K562 (cell line): Measurements from ENCODE around the gene OPCML. TPM values are rescaled to one million over a fixed set of nuclear protein-coding genes. Genes with fewer than 3 reads are reported as not detected.

Experiments
- ATAC-seq: fragments of 200-7000 bp; cut with Tn5 transposase; 3 replicates; pipeline ENCODE4 v1.9.1; 2020; ENCODE audit warnings: moderate library complexity
- BruUV-seq: library from RNA; stranded (reverse); fragments of 400-500 nt; replicated peaks from 2 replicates; lab custom pipeline; 2021; lab: Mats Ljungman, UMichigan
- CTCF ChIA-PET: fragments of 300-600 bp; formaldehyde crosslinking; extraction: SDS; loops from one replicate; lab custom pipeline; 2021; ENCODE audit warnings: low intra/inter-chr PET ratio; lab: Yijun Ruan, JAX
- POLR2A ChIA-PET: fragments of 300-600, 350-650 bp; sonication (Branson Sonifier 250); formaldehyde crosslinking; extraction: SDS; loops from one replicate; lab custom pipeline; 2021; ENCODE audit warnings: antibody characterized with exemption, inconsistent platforms; lab: Yijun Ruan, JAX
- DNase-seq, 4 experiments: peaks; one replicate each; pipeline versions ENCODE4 v3.0.0 to v3.0.0-alpha.2; 2011 to 2018; ENCODE audit warnings: low spot score in 3 of 4, mixed read lengths in 3 of 4; ENCODE audit errors: extremely low read depth in 1 of 4
- FAIRE-seq: peaks from 2 replicates; lab custom pipeline; 2011; peaks lifted over from hg19 to GRCh38; lab: Jason Lieb, UNC
- H2AFZ ChIP-seq: 2 replicates; pipeline ENCODE4 v1.6.0; 2011; ENCODE audit warnings: low read depth, low read length, control low read depth, inconsistent platforms
- H3K27ac ChIP-seq: fragments of 200-600 bp; 3 replicates; pipeline ENCODE4 v1.8.0; 2011; ENCODE audit warnings: low read depth, mild to moderate bottlenecking, control low read depth, inconsistent platforms, low read length, moderate library complexity, mixed read lengths; ENCODE audit errors: extremely low read depth
- H3K27me3 ChIP-seq, 2 experiments: fragments of 300-600 bp in 1 of 2; 2 replicates in 1 of 2; 3 replicates in 1 of 2; pipeline versions ENCODE4 v1.6.0 to v1.8.0; 2011; ENCODE audit warnings: inconsistent platforms in 2 of 2, low read length in 2 of 2, mild to moderate bottlenecking in 1 of 2, mixed read lengths in 1 of 2, moderate library complexity in 1 of 2; ENCODE audit not compliant: control insufficient read depth in 2 of 2, insufficient read depth in 2 of 2
- H3K36me3 ChIP-seq: fragments of 300-600 bp; 3 replicates; pipeline ENCODE4 v1.8.0; 2011; ENCODE audit warnings: mild to moderate bottlenecking, low read length, inconsistent platforms; ENCODE audit not compliant: control insufficient read depth, insufficient read depth
- H3K4me1 ChIP-seq, 2 experiments: fragments of 200-600 bp in 1 of 2; replicated peaks in 1 of 2; 2 replicates in 1 of 2; 3 replicates in 1 of 2; pipeline versions ENCODE4 v1.5.1 to v1.8.0; 2011; ENCODE audit warnings: inconsistent platforms in 2 of 2, low read length in 2 of 2, mild to moderate bottlenecking in 1 of 2, mixed read lengths in 1 of 2, moderate library complexity in 1 of 2; ENCODE audit not compliant: control insufficient read depth in 2 of 2, insufficient read depth in 2 of 2
- H3K4me2 ChIP-seq: 2 replicates; pipeline ENCODE4 v1.6.1; 2011; ENCODE audit warnings: low read length, control low read depth, inconsistent platforms, mixed read lengths; ENCODE audit not compliant: insufficient read depth
- H3K4me3 ChIP-seq: fragments of 200-600 bp; sonication (generic), shearing (Covaris generic); 2 replicates; pipeline ENCODE4 v1.5.1; 2016; ENCODE audit warnings: control low read depth, inconsistent platforms
- H3K79me2 ChIP-seq: fragments of 200-600 bp; 3 replicates; pipeline ENCODE4 v1.8.0; 2011; ENCODE audit warnings: low read length, inconsistent platforms; ENCODE audit not compliant: control insufficient read depth, insufficient read depth
- H3K9ac ChIP-seq, 2 experiments: 2 replicates each; pipeline versions ENCODE4 v1.6.0 to v1.6.1; 2011; ENCODE audit warnings: low read depth in 2 of 2, low read length in 2 of 2, control low read depth in 1 of 2, inconsistent platforms in 1 of 2, mild to moderate bottlenecking in 1 of 2, mixed read lengths in 1 of 2; ENCODE audit not compliant: insufficient read depth in 1 of 2
- H3K9me1 ChIP-seq: one replicate; pipeline ENCODE4 v1.6.0; 2011; ENCODE audit warnings: inconsistent platforms, mild to moderate bottlenecking, low read length, moderate library complexity; ENCODE audit not compliant: control insufficient read depth, insufficient read depth
- H3K9me3 ChIP-seq: replicated peaks from 2 replicates; pipeline ENCODE4 v1.5.1; 2011; ENCODE audit warnings: low read depth, low read length, inconsistent platforms; ENCODE audit not compliant: control insufficient read depth, insufficient read depth
- H4K20me1 ChIP-seq: replicated peaks from 2 replicates; pipeline ENCODE4 v1.6.1; 2011; ENCODE audit warnings: low read length, inconsistent platforms, mixed read lengths; ENCODE audit not compliant: control insufficient read depth, insufficient read depth
- GABPA ChIP-seq: fragments of 200-800 bp; sonication (Bioruptor generic); conservative IDR thresholded peaks from 2 replicates; pipeline ENCODE4 v1.6.1; 2016; ENCODE audit warnings: low read depth, missing genetic modification characterization, missing compliant biosample characterization
- GTF2E2 ChIP-seq: fragments of 200-800 bp; sonication (Bioruptor generic); IDR thresholded peaks from 2 replicates; pipeline ENCODE4 v1.6.1; 2016; ENCODE audit warnings: missing genetic modification characterization, missing compliant biosample characterization
- KAT7 ChIP-seq: sonication (generic); formaldehyde crosslinking; IDR thresholded peaks from 2 replicates; pipeline ENCODE4 v1.8.0; 2022; ENCODE audit warnings: missing genetic modification reagents, mild to moderate bottlenecking, borderline replicate concordance
- NONO ChIP-seq, 2 experiments: fragments of 200-400 bp in 1 of 2; fragments of 450-650 bp in 1 of 2; formaldehyde crosslinking in 1 of 2; IDR thresholded peaks; 2 replicates each; pipeline ENCODE4 v1.6.1; 2017; ENCODE audit warnings: low read depth in 2 of 2, mild to moderate bottlenecking in 2 of 2, moderate library complexity in 2 of 2, low read length in 1 of 2
- PCBP2 ChIP-seq: fragments of 200-400 bp; formaldehyde crosslinking; IDR thresholded peaks from 2 replicates; pipeline ENCODE4 v1.6.1; 2018; ENCODE audit warnings: low read length, low read depth, mild to moderate bottlenecking, moderate library complexity; ENCODE audit not compliant: poor library complexity, severe bottlenecking
- SAP30 ChIP-seq: fragments of 200-600 bp; sonication (generic); IDR thresholded peaks from 2 replicates; pipeline ENCODE4 v1.6.1; 2012; ENCODE audit warnings: borderline replicate concordance, low read depth, mild to moderate bottlenecking, moderate library complexity, low read length, control low read depth, inconsistent platforms; ENCODE audit not compliant: insufficient read depth, poor library complexity, severe bottlenecking
- SNAPC5 ChIP-seq: fragments of 250-450 bp; sonication (Bioruptor Pico); IDR thresholded peaks from 2 replicates; pipeline ENCODE4 v1.8.0; 2021; ENCODE audit warnings: moderate library complexity, mild to moderate bottlenecking, inconsistent platforms
- ZNF395 ChIP-seq: fragments of 200-800 bp; sonication (Bioruptor generic); IDR thresholded peaks from 2 replicates; pipeline ENCODE4 v1.6.1; 2017; ENCODE audit warnings: missing genetic modification characterization, missing compliant biosample characterization
- ZNF407 ChIP-seq: fragments of 450-650 bp; IDR thresholded peaks from 2 replicates; pipeline ENCODE4 v1.6.1; 2016; ENCODE audit warnings: low read depth
- WGBS: fragments of 100-300 bp; shearing (Covaris generic); methylation state at CpG from one replicate; pipeline ENCODE4 v1.1.6; 2016; ENCODE audit warnings: low coverage, mixed read lengths; ENCODE audit not compliant: insufficient coverage; ENCODE audit errors: missing lambda C conversion rate; 5-methylcytosine and 5-hydroxymethylcytosine counted together
- in situ Hi-C: fragments of 300-500 bp; cut with MboI; formaldehyde crosslinking; loops from 4 replicates; pipeline ENCODE4 v1.15.0; 2018; ENCODE audit warnings: inconsistent platforms, mixed read lengths
- intact Hi-C: fragments of 100-400 bp; cut with micrococcal nuclease; formaldehyde crosslinking; loops from 2 replicates; pipeline ENCODE4 v1.14.2; 2022
- polyA plus RNA-seq, 8 experiments: library from polyadenylated mRNA; depleted of rRNA in 4 of 8; stranded (reverse) in 5 of 8; unstranded in 3 of 8; fragments of >200 nt; fragmentation: Nextera tagmentation in 2 of 8; fragmentation: Illumina TruSeq in 1 of 8; extraction: Ambion mirVana in 2 of 8; extraction: Trizol in 1 of 8; gene quantifications; 2 replicates each; pipeline versions ENCODE4 v1.2.1 to v1.2.3, GENCODE V29; 2011 to 2014; ENCODE audit warnings: inconsistent platforms in 1 of 8, missing spikeins in 1 of 8
- total RNA-seq, 7 experiments: library from RNA; depleted of rRNA in 6 of 7; stranded (reverse); fragments of >200 nt in 6 of 7; fragmentation: Illumina TruSeq in 2 of 7; extraction: Trizol in 2 of 7; gene quantifications; 2 replicates each; pipeline versions ENCODE4 v1.2.1 to v1.2.3, GENCODE V29; 2011 to 2021; ENCODE audit warnings: low replicate concordance in 1 of 7

The OPCML gene
- total and polyA plus RNA-seq, 9 of the 15 experiments (the other 6 are each of a cell fraction or from before 2014, with no cell fraction given), result not detected

GRCh38 chr11:132408877-132409276 lies 1123.4 kb downstream of the OPCML start (continued):
- TF ChIP-seq ZNF395, result no peak
- no peak for TF ChIP-seq PCBP2
- TF ChIP-seq SNAPC5, result no peak
- no peak for TF ChIP-seq GABPA
- no peak for TF ChIP-seq GTF2E2
- TF ChIP-seq NONO (IDR thresholded peaks at IDR 0.05; ENCODE audit: low read depth in 2 of 2, low read length in 1 of 2), result no peak
- TF ChIP-seq KAT7 (CRISPR knock-in tag), result no peak

- no TSS peak for BruUV-seq
- H2AFZ ChIP-seq, result no peak overlapping the region
- H3K36me3 ChIP-seq, result no peaks in the 10 kb centered on the region
- DNase-seq (no peak), ATAC-seq (no peak), FAIRE-seq (no peak)
- H3K79me2 ChIP-seq, result no peaks in the 10 kb centered on the region
- WGBS, result 4% methylated on average over 4 of the region's 4 CpGs
- intact Hi-C loops, result no loop called here
- H3K4me1 ChIP-seq, result no peaks in the 10 kb centered on the region
- no peak overlapping the region for H3K9ac ChIP-seq
- POLR2A ChIA-PET, result no interaction called here
- in situ Hi-C loops, result no loop called here
- CTCF ChIA-PET, result no interaction called here
- H3K9me3 ChIP-seq, result no peaks in the 10 kb centered on the region
- H3K4me3 ChIP-seq, result no peak overlapping the region
- no peaks in the 10 kb centered on the region for H3K9me1 ChIP-seq
- H3K27me3 ChIP-seq, result no peaks in the 10 kb centered on the region
- H4K20me1 ChIP-seq, result no peaks in the 10 kb centered on the region
- H3K4me2 ChIP-seq, result no peak overlapping the region
- H3K27ac ChIP-seq, result no peak overlapping the region
- TF ChIP-seq ZNF407 (no peak), SAP30 (no peak)
Measured at GRCh38 chr11:132405728-132406127, 1126.6 kb downstream of the OPCML start.
